Heart right ventricle (tissue), 16 donors: Measurements from ENCODE around the gene WDR1. TPM values are rescaled to one million over a fixed set of nuclear protein-coding genes. Genes with fewer than 3 reads are reported as not detected.

Experiments
- ATAC-seq, 8 donors: fragments of 200-7000 bp; cut with Tn5 transposase; one replicate each; pipeline ENCODE4 v1.9.1; 2020; ENCODE audit warnings: mild to moderate bottlenecking in 8 of 8, moderate library complexity in 8 of 8, moderate number of reproducible peaks in 1 of 8
- DNase-seq, 2 donors: peaks; one replicate each; pipeline ENCODE4 v3.0.0-alpha.2; 2020
- H3K27ac ChIP-seq, 10 donors: fragments of 200-600 bp; sonication (generic) in 2 of 10; one replicate each; pipeline versions ENCODE4 v1.5.0 to v1.8.0; 2020 to 2022; ENCODE audit warnings: mild to moderate bottlenecking in 3 of 10
- H3K27me3 ChIP-seq, 7 donors: fragments of 200-600 bp; one replicate each; pipeline ENCODE4 v1.8.0; 2021 to 2022; ENCODE audit warnings: mild to moderate bottlenecking in 2 of 7
- H3K36me3 ChIP-seq, 9 donors: fragments of 200-600 bp; sonication (generic) in 1 of 9; one replicate each; pipeline versions ENCODE4 v1.5.0 to v1.8.0; 2020 to 2022; ENCODE audit warnings: mild to moderate bottlenecking in 2 of 9
- H3K4me1 ChIP-seq, 9 donors: fragments of 200-600 bp; sonication (generic) in 1 of 9; one replicate each; pipeline versions ENCODE4 v1.5.0 to v1.8.0; 2020 to 2022; ENCODE audit warnings: mild to moderate bottlenecking in 4 of 9
- H3K4me3 ChIP-seq, 10 donors: fragments of 200-600 bp; sonication (generic) in 2 of 10; one replicate each; pipeline versions ENCODE4 v1.5.0 to v1.8.0; 2020 to 2022; ENCODE audit warnings: mild to moderate bottlenecking in 7 of 10, moderate library complexity in 2 of 10
- H3K9me3 ChIP-seq, 11 donors: fragments of 200-600 bp in 10 of 11; sonication (generic) in 2 of 11; one replicate each; pipeline versions ENCODE4 v1.5.0 to v1.8.0; 2013 to 2022; ENCODE audit warnings: mild to moderate bottlenecking in 2 of 11, control low read depth in 1 of 11, moderate library complexity in 1 of 11
- CTCF ChIP-seq, 9 donors: fragments of 200-600 bp; sonication (generic) in 2 of 9; IDR thresholded peaks; one replicate each; pipeline versions ENCODE4 v1.5.0 to v1.8.0; 2021 to 2022; ENCODE audit warnings: antibody characterized with exemption in 9 of 9, mild to moderate bottlenecking in 5 of 9, moderate library complexity in 1 of 9
- WGBS, 2 donors: extraction: QIAGEN DNeasy Blood & Tissue Kit; methylation state at CpG; one replicate each; pipeline ENCODE4 v1.1.7; 2013; ENCODE audit warnings: inconsistent platforms in 1 of 2; 5-methylcytosine and 5-hydroxymethylcytosine counted together
- intact Hi-C, 10 donors: fragments of 100-400 bp; cut with DNase I; formaldehyde crosslinking; loops; one replicate each; pipeline versions ENCODE4 v1.11.1 to v1.14.2; 2022
- polyA plus RNA-seq, 2 donors: library from polyadenylated mRNA; stranded (reverse); fragments of 200-250 nt; gene quantifications; one replicate each; pipeline ENCODE4 v1.2.3, GENCODE V29; 2013
- total RNA-seq, 10 donors: library from RNA; stranded (reverse); fragmentation: NEBNext Ultra II Directional in 3 of 10; extraction: Animal tissue kit (Norgen Biotek cat#: 25700) in 3 of 10; gene quantifications; one replicate each; pipeline versions ENCODE4 v1.2.1 to v1.2.4, GENCODE V29; 2021 to 2023
- donor health status: Arrhythmogenic right ventricular cardiomyopathy.
- donor health status: ischemic (EF 13 %, LVEDD 7.1; RV severe dilation, severe dysfunction).
- donor health status: healthy with polysubstance abuse.
- donor health status: DM: no; HTN: yes; CAD: no.
- donor health status: DM: no; HTN: no; CAD: no.
- donor health status: ischemic (EF 25% LVEDD 6.9; RV normal size, moderate dysfunction).
- donor health status: ischemic (EF 25% LVEDD 5.7; RV mildly dilated, moderate dysfunction).
- donor health status: healthy.
- donor health status: DM: yes; HTN: yes; CAD: no.
- donor health status: Ischemic cardiomyopathy.
- donor health status: ischemic (EF 35%, LVEDD 5.7; RV mildly dilated, moderate dysfunction).
- donor health status: nonischemic (EF 11% LVEDD 7.7; RV severe dilation, severe dysfunction).
- donor health status: DM: yes; HTN: yes; CAD: no.
- donor health status: PGD.
- donor health status: ischemic (EF 29% LVEDD 5.4; RV normal size, mild dysfunction).
- donor health status: nonischemic (EF 23%, LVEDD 6.1; RV moderate dilation, normal function).

WDR1 gene
- total and polyA plus RNA-seq, 12 donors: 51.9 to 302 (median 177) TPM

GRCh38 chr4:10090467-10091250 lies 25.9 kb downstream of the WDR1 start:
- Histone ChIP-seq H3K27me3 (no peaks in the 10 kb centered on the region), H3K9me3 (no peaks in the 10 kb centered on the region), H3K4me3 (no peak overlapping the region), H3K27ac (peak overlapping the region in 3 of 10 donors; percentile 1 to 94 (median 88)), H3K4me1 (peaks cover 45 to 98% (median 78%) of the 10 kb centered on the region in 9 donors), H3K36me3 (peaks cover 14 to 100% (median 57%) of the 10 kb centered on the region in 9 donors)
- 88 to 94% methylated on average over 21 of the region's 21 CpGs for WGBS, 2 donors
- no peak for DNase-seq
- TF ChIP-seq CTCF (IDR thresholded peaks at IDR 0.05): no peak
- no peak for ATAC-seq
- intact Hi-C loops: no loop called here

- intact Hi-C loops: no loop called here
- H3K36me3 ChIP-seq: peaks cover 15 to 100% (median 50%) of the 10 kb centered on the region in 9 donors
- no peak for DNase-seq
- 56 to 57% methylated on average over 11 of the region's 11 CpGs for WGBS, 2 donors
- H3K27me3 ChIP-seq: no peaks in the 10 kb centered on the region
- H3K4me3 ChIP-seq: no peak overlapping the region
- TF ChIP-seq CTCF (IDR thresholded peaks at IDR 0.05): peak in 8 of 9 donors; percentile 27 to 69 (median 58)
- H3K9me3 ChIP-seq: no peaks in the 10 kb centered on the region
- peak overlapping the region in 5 of 10 donors; percentile 6 to 63 (median 41) for H3K27ac ChIP-seq
- H3K4me1 ChIP-seq: peaks cover 41 to 98% (median 77%) of the 10 kb centered on the region in 9 donors
- peak in 1 of 8 donors; percentile 0 for ATAC-seq
Observed at GRCh38 chr4:10089346-10089745, 27.3 kb downstream of the WDR1 start.

GRCh38 chr4:10088135-10089010 lies 28.2 kb downstream of the WDR1 start:
- Histone ChIP-seq H3K4me1 (peaks cover 34 to 96% (median 75%) of the 10 kb centered on the region in 9 donors), H3K36me3 (peaks cover 15 to 100% (median 59%) of the 10 kb centered on the region in 9 donors), H3K4me3 (no peak overlapping the region), H3K9me3 (no peaks in the 10 kb centered on the region), H3K27me3 (no peaks in the 10 kb centered on the region), H3K27ac (peak overlapping the region in 4 of 10 donors; percentile 18 to 63 (median 42))
- DNase-seq (peak in 1 of 2 donors; percentile 5), ATAC-seq (no peak)
- TF ChIP-seq CTCF (IDR thresholded peaks at IDR 0.05): no peak
- intact Hi-C loops: no loop called here
- 86 to 89% methylated on average over 28 of the region's 28 CpGs for WGBS, 2 donors

GRCh38 chr4:10087152-10087791 lies 29.3 kb downstream of the WDR1 start:
- Histone ChIP-seq H3K27ac (no peak overlapping the region), H3K27me3 (no peaks in the 10 kb centered on the region), H3K36me3 (peaks cover 16 to 100% (median 70%) of the 10 kb centered on the region in 9 donors), H3K9me3 (no peaks in the 10 kb centered on the region), H3K4me1 (peaks cover 23 to 85% (median 64%) of the 10 kb centered on the region in 9 donors), H3K4me3 (no peak overlapping the region)
- no peak for DNase-seq
- ATAC-seq: no peak
- 94% methylated on average over 12 of the region's 12 CpGs for WGBS, 2 donors
- intact Hi-C loops: no loop called here
- no peak for TF ChIP-seq CTCF (IDR thresholded peaks at IDR 0.05)
